ENCODE measurements around the gene FBH1. TPM values are rescaled to one million over a fixed set of nuclear protein-coding genes. Genes with fewer than 3 reads are reported as not detected.

The FBH1 gene
- total and polyA plus RNA-seq, 2 experiments from 2014 or later: 62.5 to 90.8 TPM

DNA sequence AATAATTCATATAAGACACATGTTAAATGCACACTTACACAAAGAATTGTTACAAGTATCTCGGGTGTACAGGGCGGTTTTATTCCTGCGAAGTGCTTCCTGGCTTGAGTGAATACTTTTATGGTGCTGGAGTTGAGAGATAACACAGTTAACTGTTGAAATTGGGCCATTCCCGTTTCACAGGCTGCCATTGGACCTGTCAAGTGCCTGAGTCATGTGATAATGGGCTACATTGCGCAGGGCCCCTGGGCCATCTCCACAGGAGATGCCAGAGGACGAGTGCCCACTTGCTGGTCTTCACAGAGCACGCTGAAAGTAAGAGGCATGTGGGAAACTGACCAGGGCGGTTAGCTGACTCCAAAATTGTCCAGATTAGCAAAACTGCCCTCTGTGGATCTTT lies 4.8 kb downstream of the FBH1 start:
- TF ChIP-seq, protein P1, sequence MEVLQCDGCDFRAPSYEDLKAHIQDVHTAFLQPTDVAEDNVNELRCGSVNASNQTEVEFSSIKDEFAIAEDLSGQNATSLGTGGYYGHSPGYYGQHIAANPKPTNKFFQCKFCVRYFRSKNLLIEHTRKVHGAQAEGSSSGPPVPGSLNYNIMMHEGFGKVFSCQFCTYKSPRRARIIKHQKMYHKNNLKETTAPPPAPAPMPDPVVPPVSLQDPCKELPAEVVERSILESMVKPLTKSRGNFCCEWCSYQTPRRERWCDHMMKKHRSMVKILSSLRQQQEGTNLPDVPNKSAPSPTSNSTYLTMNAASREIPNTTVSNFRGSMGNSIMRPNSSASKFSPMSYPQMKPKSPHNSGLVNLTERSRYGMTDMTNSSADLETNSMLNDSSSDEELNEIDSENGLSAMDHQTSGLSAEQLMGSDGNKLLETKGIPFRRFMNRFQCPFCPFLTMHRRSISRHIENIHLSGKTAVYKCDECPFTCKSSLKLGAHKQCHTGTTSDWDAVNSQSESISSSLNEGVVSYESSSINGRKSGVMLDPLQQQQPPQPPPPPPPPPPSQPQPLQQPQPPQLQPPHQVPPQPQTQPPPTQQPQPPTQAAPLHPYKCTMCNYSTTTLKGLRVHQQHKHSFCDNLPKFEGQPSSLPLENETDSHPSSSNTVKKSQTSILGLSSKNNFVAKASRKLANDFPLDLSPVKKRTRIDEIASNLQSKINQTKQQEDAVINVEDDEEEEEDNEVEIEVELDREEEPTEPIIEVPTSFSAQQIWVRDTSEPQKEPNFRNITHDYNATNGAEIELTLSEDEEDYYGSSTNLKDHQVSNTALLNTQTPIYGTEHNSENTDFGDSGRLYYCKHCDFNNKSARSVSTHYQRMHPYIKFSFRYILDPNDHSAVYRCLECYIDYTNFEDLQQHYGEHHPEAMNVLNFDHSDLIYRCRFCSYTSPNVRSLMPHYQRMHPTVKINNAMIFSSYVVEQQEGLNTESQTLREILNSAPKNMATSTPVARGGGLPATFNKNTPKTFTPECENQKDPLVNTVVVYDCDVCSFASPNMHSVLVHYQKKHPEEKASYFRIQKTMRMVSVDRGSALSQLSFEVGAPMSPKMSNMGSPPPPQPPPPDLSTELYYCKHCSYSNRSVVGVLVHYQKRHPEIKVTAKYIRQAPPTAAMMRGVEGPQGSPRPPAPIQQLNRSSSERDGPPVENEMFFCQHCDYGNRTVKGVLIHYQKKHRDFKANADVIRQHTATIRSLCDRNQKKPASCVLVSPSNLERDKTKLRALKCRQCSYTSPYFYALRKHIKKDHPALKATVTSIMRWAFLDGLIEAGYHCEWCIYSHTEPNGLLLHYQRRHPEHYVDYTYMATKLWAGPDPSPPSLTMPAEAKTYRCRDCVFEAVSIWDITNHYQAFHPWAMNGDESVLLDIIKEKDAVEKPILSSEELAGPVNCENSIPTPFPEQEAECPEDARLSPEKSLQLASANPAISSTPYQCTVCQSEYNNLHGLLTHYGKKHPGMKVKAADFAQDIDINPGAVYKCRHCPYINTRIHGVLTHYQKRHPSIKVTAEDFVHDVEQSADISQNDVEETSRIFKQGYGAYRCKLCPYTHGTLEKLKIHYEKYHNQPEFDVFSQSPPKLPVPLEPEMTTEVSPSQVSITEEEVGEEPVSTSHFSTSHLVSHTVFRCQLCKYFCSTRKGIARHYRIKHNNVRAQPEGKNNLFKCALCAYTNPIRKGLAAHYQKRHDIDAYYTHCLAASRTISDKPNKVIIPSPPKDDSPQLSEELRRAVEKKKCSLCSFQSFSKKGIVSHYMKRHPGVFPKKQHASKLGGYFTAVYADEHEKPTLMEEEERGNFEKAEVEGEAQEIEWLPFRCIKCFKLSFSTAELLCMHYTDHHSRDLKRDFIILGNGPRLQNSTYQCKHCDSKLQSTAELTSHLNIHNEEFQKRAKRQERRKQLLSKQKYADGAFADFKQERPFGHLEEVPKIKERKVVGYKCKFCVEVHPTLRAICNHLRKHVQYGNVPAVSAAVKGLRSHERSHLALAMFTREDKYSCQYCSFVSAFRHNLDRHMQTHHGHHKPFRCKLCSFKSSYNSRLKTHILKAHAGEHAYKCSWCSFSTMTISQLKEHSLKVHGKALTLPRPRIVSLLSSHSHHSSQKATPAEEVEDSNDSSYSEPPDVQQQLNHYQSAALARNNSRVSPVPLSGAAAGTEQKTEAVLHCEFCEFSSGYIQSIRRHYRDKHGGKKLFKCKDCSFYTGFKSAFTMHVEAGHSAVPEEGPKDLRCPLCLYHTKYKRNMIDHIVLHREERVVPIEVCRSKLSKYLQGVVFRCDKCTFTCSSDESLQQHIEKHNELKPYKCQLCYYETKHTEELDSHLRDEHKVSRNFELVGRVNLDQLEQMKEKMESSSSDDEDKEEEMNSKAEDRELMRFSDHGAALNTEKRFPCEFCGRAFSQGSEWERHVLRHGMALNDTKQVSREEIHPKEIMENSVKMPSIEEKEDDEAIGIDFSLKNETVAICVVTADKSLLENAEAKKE (CRISPR knock-in tag; IDR thresholded peaks at IDR 0.05): no peak
- Histone ChIP-seq H3K36me3 (ENCODE audit: insufficient read depth) (peaks cover 8% of the 10 kb centered on the region; the same call in 1 of the 2 replicates), H3K27me3 (ENCODE audit: insufficient read depth) (no peaks in the 10 kb centered on the region), H4K20me1 (replicated peaks; ENCODE audit: insufficient read depth) (peaks cover 46% of the 10 kb centered on the region), H3F3A (replicated peaks; ENCODE audit: low read depth) (peaks cover 3% of the 10 kb centered on the region; the same call in 1 of the 2 replicates), H3K4me1 (ENCODE audit: insufficient read depth) (peaks cover 6% of the 10 kb centered on the region), H3K79me2 (replicated peaks; ENCODE audit: insufficient read depth) (peaks cover 86% of the 10 kb centered on the region), H3K4me2 (no peak overlapping the region), H2AFZ (no peak overlapping the region), H3K9me2 (ENCODE audit: insufficient read depth) (no peaks in the 10 kb centered on the region), H3K4me3 (no peak overlapping the region), H3K27ac (ENCODE audit: low read depth) (no peak overlapping the region)
- Mint-ChIP-seq H3K4me1 (peaks cover 16% of the 10 kb centered on the region), H3K36me3 (ENCODE audit: low read depth) (peaks cover 45% of the 10 kb centered on the region), H3K27ac (no peak overlapping the region), H3K4me3 (no peak overlapping the region), H3K9me3 (no peaks in the 10 kb centered on the region), H3K27me3 (ENCODE audit: insufficient read depth, low read depth, poor library complexity) (peaks cover 7% of the 10 kb centered on the region)
- no peak for DNase-seq (ENCODE audit: low spot score)
- no peak for ATAC-seq

DNA sequence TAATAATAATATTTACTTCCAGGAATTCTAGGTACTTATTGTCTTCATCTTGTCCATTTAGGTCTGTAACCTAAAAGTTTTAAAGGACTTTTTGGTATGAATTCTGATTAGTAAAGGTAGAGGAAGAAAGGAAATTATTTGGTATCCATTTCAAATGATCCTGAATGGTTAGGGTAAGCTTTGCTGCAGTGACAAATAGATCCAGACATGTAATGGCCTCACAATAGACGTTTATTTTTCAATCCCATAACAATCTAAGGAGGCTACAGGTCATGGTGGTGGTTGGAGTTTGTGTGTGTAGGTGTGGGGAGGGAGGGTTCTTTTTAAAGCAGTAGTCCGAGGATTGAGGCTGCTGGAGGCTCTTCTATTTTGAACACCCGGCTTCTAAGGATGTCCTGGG lies 5.3 kb downstream of the FBH1 start:
- ATAC-seq (no peak), DNase-seq (ENCODE audit: low spot score) (no peak)
- TF ChIP-seq POLR2AphosphoS5 (IDR thresholded peaks at IDR 0.05; ENCODE audit: low read depth): no peak
- no peak for TF ChIP-seq ZNF114 (CRISPR knock-in tag; IDR thresholded peaks at IDR 0.05)
- TF ChIP-seq, protein P2, sequence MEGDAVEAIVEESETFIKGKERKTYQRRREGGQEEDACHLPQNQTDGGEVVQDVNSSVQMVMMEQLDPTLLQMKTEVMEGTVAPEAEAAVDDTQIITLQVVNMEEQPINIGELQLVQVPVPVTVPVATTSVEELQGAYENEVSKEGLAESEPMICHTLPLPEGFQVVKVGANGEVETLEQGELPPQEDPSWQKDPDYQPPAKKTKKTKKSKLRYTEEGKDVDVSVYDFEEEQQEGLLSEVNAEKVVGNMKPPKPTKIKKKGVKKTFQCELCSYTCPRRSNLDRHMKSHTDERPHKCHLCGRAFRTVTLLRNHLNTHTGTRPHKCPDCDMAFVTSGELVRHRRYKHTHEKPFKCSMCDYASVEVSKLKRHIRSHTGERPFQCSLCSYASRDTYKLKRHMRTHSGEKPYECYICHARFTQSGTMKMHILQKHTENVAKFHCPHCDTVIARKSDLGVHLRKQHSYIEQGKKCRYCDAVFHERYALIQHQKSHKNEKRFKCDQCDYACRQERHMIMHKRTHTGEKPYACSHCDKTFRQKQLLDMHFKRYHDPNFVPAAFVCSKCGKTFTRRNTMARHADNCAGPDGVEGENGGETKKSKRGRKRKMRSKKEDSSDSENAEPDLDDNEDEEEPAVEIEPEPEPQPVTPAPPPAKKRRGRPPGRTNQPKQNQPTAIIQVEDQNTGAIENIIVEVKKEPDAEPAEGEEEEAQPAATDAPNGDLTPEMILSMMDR (conservative IDR thresholded peaks at IDR 0.05; ENCODE audit: low read depth in 2 of 2): no peak
- TF ChIP-seq, protein P3, sequence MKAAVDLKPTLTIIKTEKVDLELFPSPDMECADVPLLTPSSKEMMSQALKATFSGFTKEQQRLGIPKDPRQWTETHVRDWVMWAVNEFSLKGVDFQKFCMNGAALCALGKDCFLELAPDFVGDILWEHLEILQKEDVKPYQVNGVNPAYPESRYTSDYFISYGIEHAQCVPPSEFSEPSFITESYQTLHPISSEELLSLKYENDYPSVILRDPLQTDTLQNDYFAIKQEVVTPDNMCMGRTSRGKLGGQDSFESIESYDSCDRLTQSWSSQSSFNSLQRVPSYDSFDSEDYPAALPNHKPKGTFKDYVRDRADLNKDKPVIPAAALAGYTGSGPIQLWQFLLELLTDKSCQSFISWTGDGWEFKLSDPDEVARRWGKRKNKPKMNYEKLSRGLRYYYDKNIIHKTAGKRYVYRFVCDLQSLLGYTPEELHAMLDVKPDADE (IDR thresholded peaks at IDR 0.05): no peak
- TF ChIP-seq EZH2 (IDR thresholded peaks at IDR 0.05; ENCODE audit: low read depth, unreplicated experiment): no peak
- TF ChIP-seq STAT1 (IDR thresholded peaks at IDR 0.05; ENCODE audit: unreplicated experiment): no peak

More for the DNA sequence above, 5.3 kb downstream of the FBH1 start:
- H3K36me3 ChIP-seq (ENCODE audit: insufficient read depth): peaks cover 8% of the 10 kb centered on the region; the same call in 1 of the 2 replicates
- no peak overlapping the region for H3K4me3 ChIP-seq
- H3K27me3 ChIP-seq (ENCODE audit: insufficient read depth): no peaks in the 10 kb centered on the region
- H4K20me1 ChIP-seq (replicated peaks; ENCODE audit: insufficient read depth): peaks cover 50% of the 10 kb centered on the region
- H3K79me2 ChIP-seq (replicated peaks; ENCODE audit: insufficient read depth): peaks cover 91% of the 10 kb centered on the region
- H3K36me3 Mint-ChIP-seq (ENCODE audit: low read depth): peaks cover 45% of the 10 kb centered on the region
- H3K9me3 Mint-ChIP-seq: no peaks in the 10 kb centered on the region
- no peaks in the 10 kb centered on the region for H3K9me2 ChIP-seq (ENCODE audit: insufficient read depth)
- H3F3A ChIP-seq (replicated peaks; ENCODE audit: low read depth): peaks cover 3% of the 10 kb centered on the region; the same call in 1 of the 2 replicates
- no peak overlapping the region for H3K4me2 ChIP-seq
- H3K4me1 ChIP-seq (ENCODE audit: insufficient read depth): peaks cover 6% of the 10 kb centered on the region
- H3K4me1 Mint-ChIP-seq: peaks cover 16% of the 10 kb centered on the region
- peaks cover 7% of the 10 kb centered on the region for H3K27me3 Mint-ChIP-seq (ENCODE audit: insufficient read depth, low read depth, poor library complexity)
- H3K27ac Mint-ChIP-seq: no peak overlapping the region
- H3K27ac ChIP-seq (ENCODE audit: low read depth): no peak overlapping the region
- H3K4me3 Mint-ChIP-seq: no peak overlapping the region
- H2AFZ ChIP-seq: no peak overlapping the region
